NCI-H2107 treated with DMSO at 0.1 percent for 48 hours (cell line): ENCODE data around the gene ZNF263.

Experiments
- DNase-seq: peaks from one replicate; lab custom pipeline; 2025; ENCODE audit not compliant: unreplicated experiment; lab: John Stamatoyannopoulos, UW

Gene ZNF263

GRCh38 chr16:3317315-3317999, 34.2 kb downstream of the ZNF263 start:
- no peak for DNase-seq

DNA sequence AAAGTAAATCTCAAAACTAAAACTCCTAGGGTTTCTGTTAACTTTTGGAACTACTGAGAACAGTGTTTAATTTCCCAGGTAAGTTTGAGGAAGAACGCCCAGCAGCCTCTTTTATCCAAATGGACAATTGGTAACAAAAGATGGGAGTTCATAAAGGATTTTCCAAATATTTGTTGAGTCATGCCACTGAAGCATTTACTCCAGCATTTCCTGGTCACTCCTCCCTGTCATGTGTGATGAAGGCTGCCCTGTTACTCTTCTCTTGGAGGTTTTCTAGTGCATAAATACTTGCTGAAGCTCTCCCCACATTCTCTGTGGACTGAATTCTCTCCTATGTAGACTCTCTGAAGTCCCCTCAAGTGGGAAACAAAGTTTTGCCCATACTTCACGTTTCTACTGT, 38.5 kb downstream of the ZNF263 start:
- no peak for DNase-seq

DNA sequence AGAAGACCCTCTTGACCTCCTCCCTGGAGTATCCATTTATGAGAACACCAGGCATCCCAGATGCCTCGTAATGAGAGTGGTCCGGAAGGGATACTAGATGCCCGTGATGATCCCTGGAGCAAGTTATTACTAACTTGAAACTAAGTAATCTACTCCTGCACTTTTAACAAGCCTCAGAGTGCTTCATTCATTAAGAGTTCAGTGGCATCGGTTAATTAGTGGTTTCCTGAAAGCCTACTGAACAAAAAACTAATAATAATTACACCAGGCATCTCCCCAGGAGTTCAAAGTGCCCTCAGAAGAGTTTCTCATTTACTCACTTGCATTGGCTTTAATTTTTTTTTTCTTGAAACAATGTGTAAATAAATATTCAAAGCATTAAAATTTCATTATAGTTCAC, 44.2 kb downstream of the ZNF263 start:
- DNase-seq = no peak

GRCh38 chr16:3328104-3328503, 44.8 kb downstream of the ZNF263 start:
- DNase-seq = no peak

DNA sequence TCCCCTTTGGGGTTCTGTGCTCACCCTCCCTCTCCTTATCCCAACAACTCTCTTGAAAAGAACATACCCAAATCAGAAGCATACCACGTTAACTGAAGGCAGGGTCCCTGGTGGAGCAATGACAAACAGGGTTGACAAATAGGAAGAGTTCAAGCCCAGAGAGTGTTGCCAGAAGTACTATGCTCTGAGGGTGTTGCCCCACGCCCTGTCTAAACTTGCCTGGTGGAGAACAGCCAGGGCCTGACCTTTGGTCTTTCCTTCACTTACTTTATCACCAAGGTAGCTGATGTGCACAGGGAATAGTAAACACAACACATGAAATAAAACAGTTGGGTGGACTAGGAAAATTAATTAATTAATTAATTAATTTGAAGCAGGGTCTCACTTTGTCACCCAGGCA, 45.4 kb downstream of the ZNF263 start:
- DNase-seq = no peak
